GM18909 (cell line): ENCODE data around the gene BASP1.
"Not testable (repeated sequence)": the region's sequence is repeated elsewhere in the genome, so short reads cannot be mapped to it uniquely, and the experiment has no call there.

Experiments
- ATAC-seq: cut with Tn5 transposase; IDR thresholded peaks from one replicate; pipeline ENCODE4 v1.9.1; 2021; ENCODE audit warnings: mild to moderate bottlenecking; ENCODE audit not compliant: unreplicated experiment, poor library complexity

Gene BASP1

DNA sequence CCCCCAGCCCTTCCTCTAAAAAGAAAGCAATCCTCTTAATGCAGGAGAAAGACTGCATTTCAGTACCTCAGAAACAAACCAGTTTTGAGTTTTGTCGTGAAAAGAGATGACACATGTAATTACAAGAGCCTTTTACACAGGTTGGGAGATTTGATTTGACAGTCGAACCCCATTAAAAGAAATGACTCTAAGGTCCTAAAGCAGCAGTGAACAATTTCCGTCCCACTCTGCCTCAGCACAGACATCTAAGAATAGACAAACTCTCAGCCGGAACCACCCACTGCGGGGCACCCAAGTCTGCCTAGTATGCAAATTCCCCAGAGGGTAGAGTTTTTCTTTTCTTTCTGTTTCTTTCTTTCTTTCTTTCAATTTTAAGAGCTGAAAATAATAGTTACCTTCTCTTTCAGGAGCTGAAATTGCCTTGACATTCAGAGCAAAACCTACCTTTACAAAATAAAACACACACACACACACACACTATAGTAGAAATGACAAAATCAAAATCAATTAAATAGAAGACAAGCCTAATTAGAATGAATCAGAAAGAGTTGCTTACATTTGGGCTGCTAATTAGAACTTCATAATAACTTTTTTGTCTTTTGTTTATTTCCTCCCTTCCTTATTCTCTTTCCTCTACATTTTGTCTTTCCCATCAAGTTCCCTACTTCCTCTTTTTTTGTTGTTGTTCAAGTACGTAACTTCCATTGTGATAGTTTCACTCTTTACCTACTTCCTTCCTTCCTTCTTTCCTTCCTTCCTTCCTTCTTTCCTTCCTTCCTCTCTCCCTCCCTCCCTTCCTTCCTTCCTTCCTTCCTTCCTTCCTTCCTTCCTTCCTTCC lies 65.1 kb downstream of the BASP1 start:
- ATAC-seq = peak; percentile 96

GRCh38 chr5:17283121-17283415 lies 65.6 kb downstream of the BASP1 start:
- no peak for ATAC-seq

- ATAC-seq = no peak
These were observed 70.2 kb downstream of the BASP1 start for GRCh38 chr5:17287501-17288155.

DNA sequence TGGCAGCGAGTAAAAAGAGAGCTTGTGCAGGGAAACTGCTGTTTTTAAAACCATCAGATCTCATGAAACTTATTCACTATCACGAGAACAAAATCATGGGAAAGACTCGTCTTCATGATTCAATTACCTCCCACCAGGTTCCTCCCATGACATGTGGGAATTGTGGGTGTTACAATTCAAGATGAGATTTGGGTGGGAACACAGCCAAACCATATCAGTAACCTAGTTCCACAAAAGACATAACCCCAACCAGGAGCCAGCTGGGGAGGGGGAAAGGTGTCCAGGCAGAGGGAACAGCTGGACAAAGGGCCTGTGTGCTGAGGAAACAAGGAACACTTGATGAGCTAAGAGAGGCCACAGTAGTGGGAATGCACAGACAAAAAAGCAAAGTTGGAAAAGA lies 71.1 kb downstream of the BASP1 start:
- no peak for ATAC-seq

DNA sequence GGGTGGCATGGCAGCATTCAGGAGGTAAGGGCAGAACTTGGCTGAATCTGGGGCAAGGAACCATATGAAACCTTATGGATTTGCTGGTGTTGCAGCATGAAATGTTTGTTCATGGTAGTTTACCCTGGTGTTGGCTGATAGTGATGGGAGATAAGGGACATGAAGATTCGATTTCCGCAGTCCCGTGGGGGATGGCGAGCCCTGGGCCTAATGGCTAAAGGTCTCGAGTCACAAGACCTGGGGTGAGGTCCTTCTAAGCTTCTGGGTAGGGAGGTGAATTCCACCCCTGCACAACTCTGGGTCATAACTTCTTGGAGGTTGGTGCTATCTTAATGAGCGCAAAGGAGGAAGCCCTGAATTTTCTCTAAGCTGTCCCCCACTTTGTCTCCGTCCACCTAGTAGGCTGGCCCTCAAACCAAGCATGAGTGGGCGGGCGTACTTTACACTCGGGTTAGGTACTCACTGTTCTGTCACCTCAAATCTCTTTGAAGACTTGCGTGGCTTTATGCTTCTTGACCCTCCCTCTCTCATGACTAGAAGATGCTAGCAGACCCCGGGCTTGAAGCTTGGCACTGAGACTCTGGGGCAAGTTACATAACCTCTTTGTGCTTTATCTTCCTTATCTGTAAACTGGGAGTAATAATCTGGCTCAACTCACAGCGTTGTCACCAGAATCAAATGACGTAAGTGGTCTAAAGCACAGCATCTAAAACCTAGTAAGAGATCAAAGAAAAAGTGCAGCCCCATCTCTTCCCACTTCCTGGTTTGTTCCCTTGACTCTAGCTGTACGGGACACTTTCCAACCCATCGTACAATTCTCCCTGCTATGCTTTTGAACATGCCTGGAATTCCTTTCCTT lies 72.5 kb downstream of the BASP1 start:
- ATAC-seq = no peak

DNA sequence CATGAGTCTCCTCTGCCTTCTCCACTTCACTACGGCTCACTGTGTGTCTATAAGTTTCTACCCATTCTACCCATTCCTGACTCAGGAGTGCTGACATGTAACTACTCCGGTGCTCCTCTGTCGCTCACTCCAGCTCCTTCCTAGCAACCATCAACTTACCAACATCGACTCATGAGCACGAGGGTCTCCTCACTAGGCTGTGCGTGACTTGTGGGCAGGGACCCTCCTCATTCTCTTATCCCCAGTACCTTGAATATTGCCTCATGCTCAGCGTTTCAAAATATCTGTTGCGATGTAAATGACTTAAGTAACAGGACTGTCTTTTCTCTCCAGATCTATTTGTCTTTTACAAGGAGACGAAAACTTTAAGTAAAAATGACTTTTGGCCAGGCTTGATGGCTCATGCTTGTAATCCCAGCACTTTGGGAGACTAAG lies 73.1 kb downstream of the BASP1 start:
- no peak for ATAC-seq

DNA sequence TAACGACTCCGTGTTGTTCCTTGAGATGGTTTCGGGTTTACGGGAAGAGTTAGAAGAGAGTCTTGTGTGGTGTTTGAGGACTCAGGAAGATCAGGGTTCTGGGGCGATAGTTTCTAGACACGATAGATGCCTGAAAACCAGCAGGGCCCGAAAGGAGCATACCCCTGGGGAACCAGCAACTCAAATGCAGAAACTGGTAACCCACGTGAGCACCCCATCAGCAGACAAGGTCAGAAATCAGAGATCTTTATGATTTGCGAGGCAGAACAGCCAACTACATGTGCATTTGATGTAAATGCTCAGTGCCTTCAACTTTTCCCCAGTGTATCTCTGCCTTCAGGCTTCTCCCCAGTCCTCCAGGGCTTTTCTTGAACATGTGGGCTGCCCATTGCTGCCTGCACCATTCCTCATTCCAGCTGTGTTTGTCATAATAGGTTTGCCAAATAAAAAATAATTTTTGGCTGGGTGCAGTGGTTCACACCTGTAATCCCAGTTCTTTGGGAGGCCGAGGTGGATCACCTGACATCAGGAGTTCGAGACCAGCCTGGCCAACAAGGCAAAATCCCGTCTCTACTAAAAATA lies 75.1 kb downstream of the BASP1 start:
- no peak for ATAC-seq

GRCh38 chr5:17294639-17295311 lies 77.3 kb downstream of the BASP1 start:
- ATAC-seq = no peak

DNA sequence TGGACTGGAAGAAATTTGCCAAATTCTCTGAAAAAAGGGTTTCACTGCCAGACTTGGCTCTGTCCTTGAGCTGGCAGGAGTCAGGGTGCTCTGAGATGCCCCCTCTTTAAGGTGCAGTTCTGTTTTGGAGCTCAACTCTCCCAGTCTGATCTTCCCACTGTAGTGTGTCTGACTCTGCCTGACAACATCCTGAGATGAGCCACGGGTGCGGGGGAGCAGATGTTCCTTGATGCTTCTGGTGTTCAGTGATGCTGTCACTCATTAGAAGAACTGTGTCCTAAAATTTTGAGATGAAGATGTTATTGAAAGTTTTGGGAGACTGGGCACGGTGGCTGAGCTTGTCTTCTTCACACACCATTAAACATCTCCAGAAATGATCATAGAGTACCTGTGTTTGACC lies 78.2 kb downstream of the BASP1 start:
- no peak for ATAC-seq

- ATAC-seq = no peak
These were observed 84.7 kb downstream of the BASP1 start for GRCh38 chr5:17302106-17302505.

GRCh38 chr5:17302604-17303003 lies 85.2 kb downstream of the BASP1 start:
- ATAC-seq = no peak

DNA sequence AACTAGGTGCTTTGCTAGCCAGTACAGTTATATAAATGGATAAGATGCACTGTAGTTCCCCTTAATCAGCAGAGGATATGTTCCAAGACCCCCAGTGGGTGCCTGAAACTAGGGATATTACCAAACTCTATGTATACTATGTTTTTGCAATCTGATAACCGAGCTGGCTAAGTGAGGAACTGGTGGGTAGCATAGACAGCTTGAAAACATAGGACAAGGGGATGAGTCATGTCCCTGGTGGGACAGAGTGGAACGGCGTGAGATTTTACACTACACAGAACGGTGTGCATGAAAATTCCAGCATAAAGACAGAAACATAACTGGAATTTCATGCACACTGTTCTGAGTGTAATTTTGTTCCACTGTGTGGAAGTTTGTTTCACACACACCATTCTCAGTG lies 86.9 kb downstream of the BASP1 start:
- ATAC-seq = no peak

DNA sequence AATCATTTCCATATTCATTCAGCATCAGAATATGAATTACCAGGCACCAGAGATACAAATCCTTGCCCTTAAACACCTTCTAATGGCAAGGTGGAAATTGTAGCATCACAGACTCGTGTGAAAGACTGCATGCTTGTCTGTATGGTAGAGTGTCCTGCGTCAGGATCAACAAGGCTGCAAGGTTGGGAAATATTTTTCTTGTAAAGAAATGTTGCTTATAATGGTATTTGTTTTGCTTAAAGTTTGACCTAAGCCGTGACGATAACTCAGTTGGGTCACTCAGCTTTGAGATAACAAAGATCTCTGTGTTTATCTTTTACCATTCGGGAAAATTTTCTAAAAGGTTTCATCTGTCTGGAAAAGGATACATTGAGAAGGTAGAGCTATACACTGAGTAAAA lies 87.6 kb downstream of the BASP1 start:
- no peak for ATAC-seq

GRCh38 chr5:17305964-17306725 lies 88.7 kb downstream of the BASP1 start:
- ATAC-seq = no peak

- no peak for ATAC-seq
These were observed 89.3 kb downstream of the BASP1 start for GRCh38 chr5:17306726-17307091.

DNA sequence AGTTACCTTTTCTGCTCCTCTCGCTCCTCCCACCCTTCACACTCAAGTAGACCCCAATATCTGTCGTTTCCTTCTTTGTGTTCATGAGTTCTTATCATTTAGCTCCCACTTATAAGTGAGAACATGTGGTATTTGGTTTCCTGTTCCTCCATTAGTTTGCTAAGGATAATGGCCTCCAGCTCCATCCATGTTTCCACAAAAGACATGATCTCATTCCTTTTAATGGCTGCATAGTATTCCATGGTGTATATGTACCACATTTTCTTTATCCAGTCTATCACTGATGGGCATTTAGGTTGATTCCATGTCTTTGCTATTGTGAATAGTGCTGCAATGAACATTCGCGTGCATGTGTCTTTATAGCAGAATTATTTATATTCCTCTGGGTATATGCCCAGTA lies 90.0 kb downstream of the BASP1 start:
- not testable (repeated sequence) for ATAC-seq

GRCh38 chr5:17308326-17309065 lies 91.1 kb downstream of the BASP1 start:
- ATAC-seq = no peak

GRCh38 chr5:17309462-17309861 lies 92.0 kb downstream of the BASP1 start:
- no peak for ATAC-seq

- not testable (repeated sequence) for ATAC-seq
These were observed 93.1 kb downstream of the BASP1 start for GRCh38 chr5:17310502-17310901.
